Stimulated activated memory B cell treated with anti-CD40 and anti-IgM and Interleukin-4, amounts not matched to agents 10 μg/mL and 1 μg/mL and 100 μg/mL, for 72 hours (primary cell): Measurements from ENCODE around the gene SH3BP4.

ENCODE experiments used
- ATAC-seq: fragments of 150-1000 bp; cut with Tn5 transposase; 2 replicates; pipeline ENCODE4 v1.10.0; 2021
- H3K27ac Mint-ChIP-seq: one replicate; pipeline ENCODE4 v1.8.0; 2022; ENCODE audit warnings: mild to moderate bottlenecking, mixed read lengths
- H3K27me3 Mint-ChIP-seq: one replicate; pipeline ENCODE4 v1.8.0; 2022; ENCODE audit warnings: mixed read lengths
- H3K36me3 Mint-ChIP-seq: one replicate; pipeline ENCODE4 v1.8.0; 2022; ENCODE audit warnings: mixed read lengths
- H3K4me1 Mint-ChIP-seq: one replicate; pipeline ENCODE4 v1.8.0; 2022; ENCODE audit warnings: mixed read lengths
- H3K4me3 Mint-ChIP-seq: one replicate; pipeline ENCODE4 v1.8.0; 2022; ENCODE audit warnings: mild to moderate bottlenecking, moderate library complexity, mixed read lengths
- H3K9me3 Mint-ChIP-seq: one replicate; pipeline ENCODE4 v1.8.0; 2022; ENCODE audit warnings: mixed read lengths

Gene SH3BP4

DNA sequence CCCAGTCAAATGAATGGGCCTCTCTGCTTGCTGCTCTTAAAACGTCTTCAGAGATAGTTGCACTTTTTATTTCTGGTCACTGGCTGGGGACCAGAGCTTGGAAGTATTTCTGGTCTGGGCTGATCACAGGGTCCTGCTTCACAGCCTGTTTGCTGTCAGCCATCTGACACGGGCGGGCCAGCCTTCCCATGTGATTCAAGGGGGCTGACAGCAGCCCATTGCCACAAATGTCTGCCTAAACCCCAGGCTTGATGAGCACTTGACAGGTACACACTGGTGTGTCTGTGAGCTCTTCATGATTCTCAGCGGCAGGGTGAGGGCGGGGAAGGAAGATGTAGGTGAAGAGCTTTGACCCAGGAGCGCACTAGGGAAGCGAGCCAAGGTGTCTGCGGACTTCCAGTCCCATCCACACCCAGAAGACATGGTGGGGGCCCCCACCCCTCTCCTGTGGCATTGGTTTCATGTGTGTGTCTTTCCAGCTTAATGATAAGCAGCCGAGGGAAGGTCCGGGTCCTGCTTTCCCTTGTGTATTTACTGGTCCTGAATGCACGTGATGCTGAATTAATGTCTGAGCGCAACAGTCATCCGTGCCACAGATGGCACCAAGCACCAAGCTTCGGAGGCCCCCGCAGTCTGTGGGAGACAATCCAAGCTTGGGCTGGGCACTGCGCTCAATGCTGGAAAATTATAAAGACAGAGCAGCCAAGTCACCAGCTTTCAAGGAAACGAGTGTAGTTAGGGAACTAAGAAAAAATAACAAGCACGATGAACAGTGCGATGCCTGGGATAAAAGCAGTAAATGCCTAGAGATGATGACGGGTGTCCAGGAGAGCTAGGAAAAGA is 73.3 kb downstream of the SH3BP4 start:
- Mint-ChIP-seq H3K27ac (no peak overlapping the region), H3K4me3 (no peak overlapping the region), H3K27me3 (peaks cover 30% of the 10 kb centered on the region)

DNA sequence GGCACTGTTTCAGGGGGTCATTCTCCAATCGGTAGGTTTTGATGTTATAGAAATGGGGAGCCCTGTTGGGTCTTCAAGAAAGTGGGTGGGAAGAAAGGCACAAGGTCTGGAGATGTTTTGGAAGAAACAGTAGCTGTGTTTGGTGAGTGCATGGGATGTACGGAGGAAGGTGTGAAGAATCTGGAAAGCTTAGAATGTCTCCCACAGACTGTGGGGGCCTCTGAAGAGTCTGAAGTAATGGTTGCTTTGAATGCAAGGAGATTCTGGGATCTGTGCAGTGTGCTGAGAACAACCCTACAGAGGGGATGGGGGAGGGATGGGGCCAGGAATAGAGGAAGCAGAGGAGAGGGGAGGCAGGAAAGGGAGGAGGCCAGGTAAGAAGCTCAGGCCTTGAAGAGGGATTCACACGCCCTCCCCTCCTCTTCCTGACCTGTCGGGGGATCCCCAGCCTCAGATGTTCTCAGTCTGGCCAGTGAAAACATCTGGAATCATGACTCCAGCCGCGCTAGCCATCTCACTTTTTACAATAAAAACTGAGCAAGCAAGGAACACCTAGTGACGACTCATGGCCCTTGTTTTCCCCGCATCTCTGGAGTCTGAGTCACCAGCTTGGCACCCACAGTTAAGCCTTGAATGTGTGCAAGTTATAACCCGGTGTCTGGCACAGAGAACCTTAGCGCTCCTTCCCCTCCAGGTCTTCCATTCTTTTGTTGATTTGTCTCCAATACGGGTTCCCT is 74.2 kb downstream of the SH3BP4 start:
- H3K9me3 Mint-ChIP-seq = no peaks in the 10 kb centered on the region
- no peaks in the 10 kb centered on the region for H3K36me3 Mint-ChIP-seq
- no peak for ATAC-seq
- H3K4me1 Mint-ChIP-seq = no peaks in the 10 kb centered on the region
- no peak overlapping the region for H3K27ac Mint-ChIP-seq
- peaks cover 32% of the 10 kb centered on the region for H3K27me3 Mint-ChIP-seq
- H3K4me3 Mint-ChIP-seq = no peak overlapping the region

More for the DNA sequence above, 73.3 kb downstream of the SH3BP4 start:
- Mint-ChIP-seq H3K4me1 (no peaks in the 10 kb centered on the region), H3K9me3 (no peaks in the 10 kb centered on the region), H3K36me3 (no peaks in the 10 kb centered on the region)
- ATAC-seq = no peak

DNA sequence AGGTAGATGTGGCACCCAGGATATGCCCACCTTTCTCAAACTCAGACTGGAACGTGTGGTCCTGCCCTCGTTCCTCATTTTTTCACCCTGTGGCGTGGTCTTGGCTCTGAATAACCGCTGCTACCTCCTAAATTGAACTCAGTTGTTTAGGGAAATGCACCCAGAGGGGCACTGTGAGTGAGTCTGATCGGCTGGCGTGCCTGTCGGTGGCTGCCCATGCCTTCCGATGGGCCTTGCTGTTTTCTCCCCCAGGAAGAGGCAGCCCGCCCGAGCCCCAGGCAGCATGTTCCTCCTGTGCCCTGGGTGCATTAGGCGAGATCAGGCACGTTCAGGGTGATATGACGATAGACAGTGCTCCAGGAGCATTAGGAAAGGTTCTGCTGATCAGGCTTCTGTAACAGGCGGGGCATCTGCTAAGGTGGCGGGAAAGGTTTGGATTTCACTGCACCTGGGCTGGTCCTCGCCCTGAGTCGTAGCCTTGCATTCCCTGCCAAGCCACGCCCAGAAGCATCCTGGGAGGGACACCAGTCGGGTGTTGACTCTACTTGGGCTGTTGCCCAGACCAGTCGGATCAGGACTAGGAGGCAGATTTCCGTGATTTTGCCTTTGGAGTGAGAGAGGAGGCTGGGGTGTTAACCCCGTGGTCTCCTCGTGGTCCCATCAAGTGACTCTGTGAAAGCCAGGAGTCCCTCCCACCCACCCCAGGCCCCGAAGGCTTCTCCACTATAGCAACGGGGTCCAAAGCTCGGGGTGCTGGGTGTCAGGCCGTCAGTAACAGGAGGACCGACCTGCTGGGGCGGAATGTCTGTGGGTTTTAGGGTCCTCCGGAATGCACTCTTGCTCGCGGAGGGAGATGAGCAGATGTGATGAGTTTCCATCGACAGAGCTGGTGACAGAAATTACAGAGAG is 75.1 kb downstream of the SH3BP4 start:
- Mint-ChIP-seq H3K4me1 (no peaks in the 10 kb centered on the region), H3K9me3 (no peaks in the 10 kb centered on the region), H3K36me3 (no peaks in the 10 kb centered on the region), H3K27me3 (peaks cover 32% of the 10 kb centered on the region), H3K27ac (no peak overlapping the region), H3K4me3 (no peak overlapping the region)
- no peak for ATAC-seq

DNA sequence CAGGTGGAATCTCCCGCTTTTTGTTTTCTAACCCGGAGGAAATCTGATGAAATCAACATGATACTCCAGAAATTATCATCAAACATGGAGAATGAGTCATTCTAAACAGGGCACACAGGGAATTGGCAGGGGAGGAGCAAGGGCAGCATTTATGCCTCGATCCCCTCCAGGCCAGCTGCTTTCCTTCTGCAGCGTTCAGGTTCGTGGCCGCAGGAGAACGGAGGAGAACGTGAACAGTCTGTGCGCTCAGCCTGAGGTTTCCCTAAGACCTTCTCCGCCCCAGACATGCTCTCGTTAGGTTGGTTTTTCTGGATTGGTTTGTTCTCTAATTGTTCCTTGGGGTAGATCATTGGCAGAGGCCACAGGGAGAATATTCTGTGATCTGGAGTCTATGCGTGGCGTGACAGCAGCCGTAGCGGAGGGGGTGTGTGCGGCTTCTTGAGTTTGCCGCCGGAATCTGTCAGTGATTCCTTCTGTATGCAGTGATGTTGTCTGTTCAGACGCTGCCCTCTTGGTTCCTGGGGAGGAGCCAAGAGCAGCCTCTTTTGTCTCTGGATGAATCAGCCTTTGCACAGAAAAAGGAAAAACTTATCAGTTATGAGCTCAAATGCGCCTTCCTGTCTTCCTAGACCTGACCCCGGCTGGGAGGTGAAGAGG is 75.9 kb downstream of the SH3BP4 start:
- ATAC-seq = no peak
- Mint-ChIP-seq H3K4me1 (no peaks in the 10 kb centered on the region), H3K27ac (no peak overlapping the region), H3K36me3 (no peaks in the 10 kb centered on the region), H3K9me3 (no peaks in the 10 kb centered on the region), H3K27me3 (peaks cover 32% of the 10 kb centered on the region), H3K4me3 (no peak overlapping the region)

DNA sequence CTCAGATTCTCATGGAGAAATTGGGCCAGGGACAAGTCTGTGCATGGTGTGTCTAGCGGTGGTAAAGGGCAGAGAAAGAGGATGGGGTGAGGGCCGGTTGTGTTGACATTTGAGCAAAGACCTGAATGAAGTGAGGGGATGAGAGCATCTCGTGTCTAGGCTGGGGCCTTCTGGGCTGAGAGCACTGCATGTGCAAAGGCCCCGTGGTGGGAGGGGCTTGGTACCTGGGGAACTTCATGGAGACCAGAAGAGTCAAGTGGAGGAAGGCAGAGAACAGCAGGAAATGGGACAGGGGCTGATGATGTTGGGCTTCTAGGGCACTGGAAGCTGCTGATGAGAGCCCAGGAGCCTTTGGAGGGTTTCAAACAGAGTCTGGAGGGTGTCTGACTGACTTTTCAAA is 76.8 kb downstream of the SH3BP4 start:
- H3K27ac Mint-ChIP-seq = no peak overlapping the region
- H3K4me1 Mint-ChIP-seq = no peaks in the 10 kb centered on the region
- H3K4me3 Mint-ChIP-seq = no peak overlapping the region
- ATAC-seq = no peak
- H3K36me3 Mint-ChIP-seq = no peaks in the 10 kb centered on the region
- no peaks in the 10 kb centered on the region for H3K9me3 Mint-ChIP-seq
- H3K27me3 Mint-ChIP-seq = peaks cover 32% of the 10 kb centered on the region

- Mint-ChIP-seq H3K4me3 (no peak overlapping the region), H3K27me3 (peaks cover 32% of the 10 kb centered on the region), H3K36me3 (no peaks in the 10 kb centered on the region), H3K27ac (no peak overlapping the region), H3K4me1 (no peaks in the 10 kb centered on the region), H3K9me3 (no peaks in the 10 kb centered on the region)
- ATAC-seq = no peak
Measured at GRCh38 chr2:235029054-235029453, 77.2 kb downstream of the SH3BP4 start.

GRCh38 chr2:235030126-235030525 is 78.3 kb downstream of the SH3BP4 start:
- Mint-ChIP-seq H3K27ac (no peak overlapping the region), H3K36me3 (no peaks in the 10 kb centered on the region), H3K4me1 (no peaks in the 10 kb centered on the region), H3K4me3 (no peak overlapping the region), H3K9me3 (no peaks in the 10 kb centered on the region), H3K27me3 (peaks cover 32% of the 10 kb centered on the region)
- ATAC-seq = no peak

GRCh38 chr2:235030936-235031335 is 79.1 kb downstream of the SH3BP4 start:
- no peak for ATAC-seq
- no peaks in the 10 kb centered on the region for H3K36me3 Mint-ChIP-seq
- H3K9me3 Mint-ChIP-seq = no peaks in the 10 kb centered on the region
- no peak overlapping the region for H3K4me3 Mint-ChIP-seq
- H3K27ac Mint-ChIP-seq = no peak overlapping the region
- peaks cover 32% of the 10 kb centered on the region for H3K27me3 Mint-ChIP-seq
- H3K4me1 Mint-ChIP-seq = no peaks in the 10 kb centered on the region

DNA sequence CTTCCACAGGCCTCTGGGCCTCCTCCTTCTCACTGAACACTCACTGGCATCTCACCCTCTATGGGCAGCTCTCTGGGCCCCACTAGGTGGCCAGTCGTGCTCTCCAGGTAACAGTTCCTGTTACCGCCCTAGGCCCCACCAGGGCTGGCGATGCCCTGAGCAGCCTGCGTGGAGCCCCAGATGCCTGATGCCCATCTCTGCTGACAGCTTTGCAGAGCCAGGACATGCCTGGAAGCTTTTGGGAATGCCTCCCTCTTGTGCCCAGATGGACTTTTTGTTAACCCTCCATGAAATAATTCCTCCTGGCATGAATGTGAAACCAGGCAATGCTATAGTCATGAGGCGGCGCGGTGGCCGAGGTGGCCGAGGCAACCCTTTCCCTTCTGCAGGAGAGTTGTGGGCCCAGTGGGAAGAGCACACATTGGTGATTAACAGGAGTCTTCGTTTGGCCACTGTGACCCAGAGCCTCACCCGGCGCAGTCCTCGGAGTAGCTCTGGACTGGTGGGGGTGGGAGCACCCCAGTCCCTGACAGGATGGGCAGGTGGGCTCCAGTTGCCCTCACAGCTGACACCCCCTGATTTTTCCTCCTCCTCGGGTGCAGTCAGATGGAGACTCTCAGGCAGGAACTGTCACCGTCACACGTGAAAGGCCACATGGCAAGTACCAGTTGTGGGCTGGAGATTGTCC is 80.0 kb downstream of the SH3BP4 start:
- H3K27ac Mint-ChIP-seq = no peak overlapping the region
- H3K4me3 Mint-ChIP-seq = no peak overlapping the region
- no peaks in the 10 kb centered on the region for H3K4me1 Mint-ChIP-seq
- no peaks in the 10 kb centered on the region for H3K9me3 Mint-ChIP-seq
- H3K36me3 Mint-ChIP-seq = no peaks in the 10 kb centered on the region
- peaks cover 32% of the 10 kb centered on the region for H3K27me3 Mint-ChIP-seq
- ATAC-seq = no peak

DNA sequence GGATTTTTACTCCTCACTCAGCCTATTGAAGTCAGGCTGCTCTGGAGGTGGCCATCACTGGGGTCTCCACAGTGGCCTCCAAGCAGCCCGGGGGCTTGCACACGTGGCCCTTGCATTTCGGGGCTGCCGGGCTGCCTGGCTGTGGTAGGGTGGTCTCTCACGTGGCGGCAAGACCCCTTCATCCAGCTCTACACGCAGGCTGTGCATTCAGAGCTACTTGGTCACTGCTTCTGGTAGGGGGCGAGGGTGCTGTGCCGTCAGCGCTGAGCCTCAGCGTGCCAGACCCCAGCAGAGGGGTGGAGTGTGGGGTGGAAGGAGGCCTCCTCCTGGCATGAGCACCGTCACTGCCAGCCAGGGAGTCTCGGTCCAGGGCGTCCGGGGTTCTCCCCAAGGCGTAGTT is 80.6 kb downstream of the SH3BP4 start:
- H3K27me3 Mint-ChIP-seq = peaks cover 29% of the 10 kb centered on the region
- H3K36me3 Mint-ChIP-seq = no peaks in the 10 kb centered on the region
- no peaks in the 10 kb centered on the region for H3K9me3 Mint-ChIP-seq
- no peak overlapping the region for H3K27ac Mint-ChIP-seq
- ATAC-seq = no peak
- H3K4me3 Mint-ChIP-seq = no peak overlapping the region
- no peaks in the 10 kb centered on the region for H3K4me1 Mint-ChIP-seq

DNA sequence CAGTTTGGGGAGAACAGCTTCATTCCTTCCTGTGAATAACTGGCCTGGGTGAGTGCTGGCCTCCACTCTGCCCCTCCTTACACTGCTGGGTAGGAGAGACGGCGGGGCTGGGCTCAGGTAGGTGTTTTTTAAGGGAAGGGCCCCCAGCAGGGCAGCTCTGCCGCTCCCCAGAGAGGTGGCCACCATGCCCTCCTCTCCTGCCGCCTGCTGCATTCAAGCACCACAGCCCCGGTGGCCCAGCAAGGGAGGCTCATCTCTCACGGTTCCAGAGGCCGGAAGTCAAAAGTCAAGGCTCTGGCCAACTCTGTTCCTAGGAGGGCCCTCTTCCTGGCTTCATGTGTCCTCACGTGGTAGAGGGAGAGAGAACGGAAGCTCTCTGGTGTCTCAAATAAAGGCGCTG is 81.1 kb downstream of the SH3BP4 start:
- Mint-ChIP-seq H3K9me3 (no peaks in the 10 kb centered on the region), H3K27ac (no peak overlapping the region), H3K4me1 (no peaks in the 10 kb centered on the region), H3K4me3 (no peak overlapping the region), H3K36me3 (no peaks in the 10 kb centered on the region), H3K27me3 (peaks cover 24% of the 10 kb centered on the region)
- ATAC-seq = peak; percentile 21

DNA sequence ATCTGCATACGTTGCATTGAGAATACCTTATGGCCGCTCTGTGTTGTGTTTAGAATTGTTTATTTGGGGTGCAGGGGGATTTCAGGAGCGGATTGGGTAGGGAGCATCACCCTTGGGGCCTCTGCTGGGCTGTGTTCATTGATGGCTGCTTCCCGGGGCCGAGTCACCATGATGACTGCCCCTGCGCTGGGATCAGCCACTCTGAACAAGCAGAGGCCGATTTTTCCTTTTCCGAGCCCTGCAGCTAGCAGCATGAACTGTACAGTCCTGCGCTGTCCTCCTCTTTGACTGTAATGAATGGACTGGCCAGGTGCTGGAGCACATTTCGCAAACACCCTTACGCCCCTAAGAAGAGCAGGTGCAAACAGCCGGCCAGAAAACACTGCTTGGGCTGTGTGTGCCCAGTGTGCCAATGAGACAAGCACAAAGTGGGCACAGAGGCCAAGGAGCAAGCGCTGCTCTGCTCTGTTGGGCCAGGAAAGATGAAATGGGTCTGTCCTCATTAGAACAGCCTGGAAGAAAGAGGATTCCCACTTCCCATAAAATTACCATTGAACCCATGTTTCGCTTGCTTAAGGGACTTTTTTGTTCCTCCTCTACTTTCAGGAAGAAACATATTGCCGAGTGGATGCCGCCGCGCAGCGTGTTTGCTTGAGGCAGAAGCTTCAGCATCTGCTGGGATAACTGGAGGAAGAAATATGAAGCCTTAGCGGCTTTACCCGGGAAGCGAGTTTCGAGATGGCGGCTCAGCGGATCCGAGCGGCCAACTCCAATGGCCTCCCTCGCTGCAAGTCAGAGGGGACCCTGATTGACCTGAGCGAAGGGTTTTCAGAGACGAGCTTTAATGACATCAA is 82.7 kb downstream of the SH3BP4 start:
- H3K27me3 Mint-ChIP-seq = peaks cover 9% of the 10 kb centered on the region
- H3K4me3 Mint-ChIP-seq = no peak overlapping the region
- H3K27ac Mint-ChIP-seq = no peak overlapping the region
- no peak for ATAC-seq
- no peaks in the 10 kb centered on the region for H3K36me3 Mint-ChIP-seq
- no peaks in the 10 kb centered on the region for H3K9me3 Mint-ChIP-seq
- H3K4me1 Mint-ChIP-seq = no peaks in the 10 kb centered on the region

DNA sequence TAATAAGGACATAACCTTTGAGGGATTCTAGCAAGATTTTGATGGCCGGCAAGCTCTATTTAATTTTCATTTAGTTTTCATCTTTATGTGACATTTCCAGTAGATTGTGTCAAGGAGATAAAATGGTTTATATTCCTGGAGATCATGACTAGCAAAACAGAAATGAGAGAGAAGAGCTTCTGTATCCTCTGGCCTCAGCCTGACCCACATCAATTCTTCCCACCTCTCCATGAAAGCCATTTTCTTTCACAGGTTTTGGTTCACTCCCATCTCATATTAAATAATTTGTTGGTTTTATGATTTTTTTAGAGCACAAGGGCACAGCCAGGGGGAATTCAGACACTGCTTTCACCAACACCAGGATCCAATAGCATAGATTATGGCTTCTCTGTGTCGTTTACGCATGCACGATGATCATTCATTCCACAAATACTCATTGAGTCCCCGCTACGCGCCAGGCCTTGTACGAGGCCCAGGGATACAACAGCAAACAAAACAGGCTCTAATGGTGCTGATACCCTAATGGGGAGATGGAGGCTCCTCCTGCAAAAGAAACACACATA is 85.9 kb downstream of the SH3BP4 start:
- no peak overlapping the region for H3K4me3 Mint-ChIP-seq
- no peak for ATAC-seq
- H3K36me3 Mint-ChIP-seq = peaks cover 5% of the 10 kb centered on the region
- no peaks in the 10 kb centered on the region for H3K9me3 Mint-ChIP-seq
- H3K27me3 Mint-ChIP-seq = no peaks in the 10 kb centered on the region
- H3K27ac Mint-ChIP-seq = no peak overlapping the region
- H3K4me1 Mint-ChIP-seq = peaks cover 4% of the 10 kb centered on the region
